ENCODE results near the gene SHISA7.
"Not testable (repeated sequence)": the region's sequence is repeated elsewhere in the genome, so short reads cannot be mapped to it uniquely, and the experiment has no call there.

Gene SHISA7

GRCh38 chr19:55407800-55408532 is 35.1 kb downstream of the SHISA7 start (continued):
- TF ChIP-seq ZNF184 (tag by site-specific recombination; IDR thresholded peaks at IDR 0.05) = no peak
- TF ChIP-seq ZSCAN16 (tag by site-specific recombination; IDR thresholded peaks at IDR 0.05) = no peak
- peak; percentile 96 for TF ChIP-seq ZNF24 (tag by site-specific recombination; IDR thresholded peaks at IDR 0.05)

GRCh38 chr19:55407550-55407799 is 35.6 kb downstream of the SHISA7 start, which contains the start of gene UBE2S:
Gene UBE2S, minus strand, starts transcription at chr19:55407788. Its CDS starts 199 bp downstream, at chr19:55407589.
- peak within 1 kb of the TSS; percentile 99 for H3K27ac ChIP-seq (ENCODE audit: extremely low read depth, low read depth, low read length)
- H3K4me1 ChIP-seq (ENCODE audit: control insufficient read depth, insufficient read depth, low read length); H3K9me3 ChIP-seq (ENCODE audit: control insufficient read depth, insufficient read depth, low read depth, low read length); CTCF ChIA-PET: not testable (repeated sequence)
- peak within 1 kb of the TSS; percentile 96 for H3K4me3 ChIP-seq (ENCODE audit: low read depth, low read length)
- POLR2A ChIA-PET = interaction anchor here (0.6 to 3.4 kb wide), 66 partner anchors 8 to 959 kb away, joined by 3 to 78 read pairs (median 5); partner anchors contain the start of genes BRSK1, CCDC106, DNAAF3 and FIZ1
- TF ChIP-seq ZNF549 (tag by site-specific recombination; IDR thresholded peaks at IDR 0.05) (peak; percentile 8; the same call in 1 of the 2 replicates), MEIS1 (CRISPR knock-in tag; IDR thresholded peaks at IDR 0.05; ENCODE audit: borderline replicate concordance) (0 out of 2 replicates have a peak, but pooled peaks have one; percentile 29), YY1 (tag by site-specific recombination; IDR thresholded peaks at IDR 0.05) (peak; percentile 2; the same call in 1 of the 2 replicates), HOXC10 (CRISPR knock-in tag; IDR thresholded peaks at IDR 0.05) (0 out of 2 replicates have a peak, but pooled peaks have one; percentile 89), ZBTB6 (tag by site-specific recombination; IDR thresholded peaks at IDR 0.05) (0 out of 2 replicates have a peak, but pooled peaks have one; percentile 8), ZNF513 (tag by site-specific recombination; IDR thresholded peaks at IDR 0.05) (0 out of 2 replicates have a peak, but pooled peaks have one; percentile 13), ZNF626 (tag by site-specific recombination; IDR thresholded peaks at IDR 0.05) (0 out of 2 replicates have a peak, but pooled peaks have one; percentile 41), ZSCAN30 (tag by site-specific recombination; IDR thresholded peaks at IDR 0.05) (peak; percentile 52; the same call in 1 of the 2 replicates), ZBTB44 (tag by site-specific recombination; IDR thresholded peaks at IDR 0.05) (0 out of 2 replicates have a peak, but pooled peaks have one; percentile 3)
- H3K36me3 ChIP-seq (ENCODE audit: control insufficient read depth in 2 of 2, insufficient read depth in 1 of 2, low read length in 2 of 2) = peaks cover 33 to 44% of the 10 kb centered on the region in 2 experiments

- H3K4me3 ChIP-seq (ENCODE audit: low read depth, low read length) = peak overlapping the region; percentile 96
- H3K27ac ChIP-seq (ENCODE audit: extremely low read depth, low read depth, low read length) = peak overlapping the region; percentile 99
- H3K36me3 ChIP-seq (ENCODE audit: control insufficient read depth in 2 of 2, insufficient read depth in 1 of 2, low read length in 2 of 2) = peaks cover 38 to 49% of the 10 kb centered on the region in 2 experiments
- H3K4me1 ChIP-seq (ENCODE audit: control insufficient read depth, insufficient read depth, low read length) = peaks cover 9% of the 10 kb centered on the region
- ChIA-PET POLR2A (interaction anchor here (0.5 to 3.4 kb wide), 50 partner anchors 8 to 290 kb away, joined by 3 to 78 read pairs (median 6); partner anchors contain the start of genes BRSK1, CCDC106, DNAAF3 and FIZ1), CTCF (interaction anchor here (0.6 kb wide), 2 partner anchors 38 to 56 kb away, joined by 3 read pairs; no protein-coding TSS in a partner anchor)
- no peaks in the 10 kb centered on the region for H3K9me3 ChIP-seq (ENCODE audit: control insufficient read depth, insufficient read depth, low read depth, low read length)
- TF ChIP-seq INSM2 (tag by site-specific recombination; IDR thresholded peaks at IDR 0.05) (no peak), ZNF335 (tag by site-specific recombination; conservative IDR thresholded peaks at IDR 0.05) (peak; percentile 31; the same call in 1 of the 2 replicates), ZNF548 (tag by site-specific recombination; IDR thresholded peaks at IDR 0.05) (no peak), ZNF600 (tag by site-specific recombination; IDR thresholded peaks at IDR 0.05) (no peak), GLIS1 (tag by site-specific recombination; IDR thresholded peaks at IDR 0.05) (peak; percentile 34; the same call in 1 of the 2 replicates), ZNF133 (tag by site-specific recombination; IDR thresholded peaks at IDR 0.05) (no peak), OSR2 (tag by site-specific recombination; IDR thresholded peaks at IDR 0.05) (no peak), ZNF624 (tag by site-specific recombination; IDR thresholded peaks at IDR 0.05) (no peak), ZNF350 (tag by site-specific recombination; IDR thresholded peaks at IDR 0.05) (no peak), ZBTB10 (tag by site-specific recombination; IDR thresholded peaks at IDR 0.05) (no peak), EGR2 (tag by site-specific recombination; IDR thresholded peaks at IDR 0.05; ENCODE audit: low read depth) (no peak)
Observed at GRCh38 chr19:55406826-55407549, 36.1 kb downstream of the SHISA7 start.
